GM19023 (cell line): ENCODE data around the gene UGT1A4.

Experiments
- ATAC-seq: cut with Tn5 transposase; IDR thresholded peaks from one replicate; pipeline ENCODE4 v1.9.1; 2021; ENCODE audit warnings: mild to moderate bottlenecking, moderate library complexity; ENCODE audit not compliant: unreplicated experiment

The UGT1A4 gene

GRCh38 chr2:233718552-233718951 lies at the start of gene UGT1A4:
Gene UGT1A4 (plus strand): TSS chr2:233718736. CDS start chr2:233718821, 85 bp downstream.
- ATAC-seq, result no peak

- no peak for ATAC-seq
These were observed 47.0 kb upstream of the UGT1A4 start, which contains the start of gene UGT1A9 for GRCh38 chr2:233671290-233672161. Gene UGT1A9 (plus strand): TSS chr2:233671898. CDS start chr2:233671935, 37 bp downstream.

GRCh38 chr2:233672886-233673285 lies 45.6 kb upstream of the UGT1A4 start:
- no peak for ATAC-seq

- no peak for ATAC-seq
These were observed 44.6 kb upstream of the UGT1A4 start for GRCh38 chr2:233673896-233674295.

- no peak for ATAC-seq
These were observed 44.2 kb upstream of the UGT1A4 start for GRCh38 chr2:233674314-233674713.

GRCh38 chr2:233674995-233675394 lies 43.5 kb upstream of the UGT1A4 start:
- ATAC-seq, result no peak

DNA sequence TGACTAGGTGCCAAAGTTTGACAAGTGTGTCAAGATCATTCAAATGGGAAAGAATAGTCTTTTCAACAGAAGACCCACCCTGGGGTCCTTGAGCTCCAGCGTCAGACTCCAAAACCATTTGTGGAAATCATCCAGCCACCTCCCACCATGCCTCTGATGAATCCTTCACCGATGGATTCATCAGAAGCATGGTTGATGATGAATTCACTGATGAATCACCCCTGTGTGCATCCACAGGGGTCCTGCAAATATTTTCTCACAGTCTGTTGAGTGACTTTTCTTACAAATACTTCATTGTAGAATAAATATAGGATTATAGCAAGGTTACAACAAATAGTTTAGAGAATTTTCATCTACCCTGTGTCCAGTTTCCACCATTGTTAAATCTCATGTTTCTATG lies 42.5 kb upstream of the UGT1A4 start:
- ATAC-seq, result no peak

GRCh38 chr2:233679196-233679595 lies 39.3 kb upstream of the UGT1A4 start:
- ATAC-seq, result no peak

- ATAC-seq, result no peak
These were observed 38.0 kb upstream of the UGT1A4 start for GRCh38 chr2:233680361-233681045.

- ATAC-seq, result no peak
These were observed 36.9 kb upstream of the UGT1A4 start, which contains the start of gene UGT1A7 for GRCh38 chr2:233681521-233682099. Gene UGT1A7 (plus strand): TSS chr2:233681901. CDS start chr2:233681938, 37 bp downstream.

DNA sequence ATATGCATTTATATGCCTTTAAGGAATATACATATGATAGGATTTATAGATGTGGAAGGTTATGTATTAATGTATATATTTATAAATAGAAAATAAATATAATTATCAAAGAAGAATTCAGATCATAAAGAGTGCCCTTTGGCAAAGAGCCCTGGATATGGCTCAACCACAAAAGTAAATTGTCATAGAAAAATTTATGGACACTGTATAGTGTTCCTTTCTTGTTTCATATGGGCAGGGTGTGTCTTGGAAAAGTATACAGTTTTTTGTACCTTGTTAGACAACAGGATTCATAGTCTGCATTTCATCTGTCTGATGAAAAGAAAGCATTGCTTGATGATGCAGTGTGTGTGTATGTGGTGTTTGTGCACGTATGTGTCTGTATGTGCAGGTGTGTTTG lies 33.9 kb upstream of the UGT1A4 start:
- ATAC-seq, result no peak

DNA sequence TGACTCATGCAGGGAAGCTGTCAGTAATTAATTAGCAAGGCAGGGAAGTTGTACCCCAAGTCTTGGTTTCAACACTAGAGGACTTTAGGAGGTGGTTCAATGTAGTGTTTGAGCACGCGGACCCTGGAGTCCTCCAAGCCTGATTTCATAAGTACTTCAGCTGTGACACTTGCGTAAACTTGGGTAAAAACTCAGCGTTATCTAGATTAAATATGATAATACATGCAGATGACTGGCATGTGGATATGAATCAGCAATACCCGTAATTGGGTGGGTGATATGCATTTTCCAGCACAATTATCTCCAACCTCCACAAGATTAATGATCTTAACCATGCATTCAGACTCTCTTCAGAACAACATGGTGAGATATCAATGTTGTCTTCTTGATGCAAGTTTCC lies 31.6 kb upstream of the UGT1A4 start:
- no peak for ATAC-seq

- ATAC-seq, result no peak
These were observed 30.2 kb upstream of the UGT1A4 start for GRCh38 chr2:233688341-233688740.

DNA sequence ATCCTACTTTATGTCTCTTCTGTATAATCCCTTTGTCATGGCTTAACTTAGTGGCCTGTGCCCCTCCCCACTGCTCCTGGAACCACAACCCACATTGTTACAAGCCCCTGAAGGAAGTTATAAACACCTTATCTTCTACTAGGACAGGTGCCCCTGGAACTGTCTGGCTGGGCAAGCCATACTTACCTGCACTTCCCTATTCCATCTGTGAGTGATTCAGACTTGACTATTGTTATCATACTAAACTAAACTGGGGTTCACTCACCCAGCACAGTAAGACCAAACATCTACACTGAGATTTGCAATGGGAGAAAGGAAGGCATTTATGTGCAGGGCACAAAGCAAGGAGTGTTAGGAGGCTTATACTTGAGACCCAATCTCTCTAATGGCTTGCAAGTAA lies 29.5 kb upstream of the UGT1A4 start:
- ATAC-seq, result no peak

DNA sequence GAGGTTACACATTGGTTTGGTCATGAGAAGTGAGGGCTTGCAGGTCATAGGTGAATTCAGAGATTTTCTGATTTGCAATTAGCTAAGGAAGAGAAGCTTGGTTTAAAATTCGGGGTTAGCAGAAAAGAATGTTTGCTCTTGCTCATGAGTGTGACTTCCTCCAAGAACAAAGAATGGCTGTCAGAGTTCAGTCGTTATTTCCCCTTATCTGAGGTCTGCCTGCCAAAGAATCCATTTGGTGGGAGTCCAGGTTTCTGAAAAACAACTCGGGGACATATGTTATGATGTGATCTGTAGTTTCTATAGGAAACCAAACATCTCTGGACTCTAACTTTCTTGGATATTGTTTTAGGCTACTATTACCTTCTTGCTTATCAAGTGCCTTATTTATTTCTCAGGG lies 29.0 kb upstream of the UGT1A4 start:
- ATAC-seq, result no peak

DNA sequence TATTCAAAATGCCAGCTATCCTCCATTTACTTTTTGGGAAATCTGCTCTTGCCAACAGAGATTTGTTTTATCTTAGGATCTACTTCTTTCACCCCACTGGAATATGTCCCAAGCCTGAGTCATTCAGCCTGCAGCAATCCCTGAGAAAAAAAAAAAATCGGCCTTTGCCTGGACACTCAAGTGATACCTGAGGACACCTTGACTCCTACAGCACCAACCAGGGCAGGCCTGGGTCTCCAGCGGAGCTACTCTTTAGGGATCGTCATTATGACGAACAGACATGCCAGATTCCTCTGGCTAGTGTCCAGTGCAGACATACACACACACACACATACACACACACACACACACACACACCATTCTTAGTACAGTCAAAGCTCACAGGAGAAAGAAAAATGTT lies 28.1 kb upstream of the UGT1A4 start:
- no peak for ATAC-seq

GRCh38 chr2:233691443-233692433 lies 26.8 kb upstream of the UGT1A4 start:
- ATAC-seq, result no peak

- ATAC-seq, result no peak
These were observed 25.9 kb upstream of the UGT1A4 start, which contains the start of gene UGT1A6 for GRCh38 chr2:233692648-233693047. Gene UGT1A6 (plus strand): TSS chr2:233692890. CDS start chr2:233693005, 115 bp downstream.

DNA sequence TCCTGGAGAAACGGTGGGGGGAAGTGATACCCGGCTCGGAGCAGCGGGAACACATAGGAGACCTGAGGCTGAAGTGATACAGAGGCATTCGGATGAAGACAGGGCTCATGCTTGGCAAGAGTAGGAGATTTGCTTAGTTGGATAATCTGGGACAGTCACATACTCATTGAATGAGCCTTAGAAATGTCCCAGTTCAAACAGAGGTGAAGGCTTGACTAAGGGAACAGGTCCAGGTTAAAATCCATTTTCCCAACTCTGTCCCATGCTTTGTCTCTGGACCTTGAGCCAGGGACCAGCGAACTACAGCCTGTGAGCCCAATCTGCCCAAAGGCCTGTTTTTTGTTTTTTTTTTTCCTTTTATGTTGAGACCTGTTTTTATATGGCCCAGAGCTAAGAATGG lies 24.6 kb upstream of the UGT1A4 start:
- ATAC-seq, result no peak

DNA sequence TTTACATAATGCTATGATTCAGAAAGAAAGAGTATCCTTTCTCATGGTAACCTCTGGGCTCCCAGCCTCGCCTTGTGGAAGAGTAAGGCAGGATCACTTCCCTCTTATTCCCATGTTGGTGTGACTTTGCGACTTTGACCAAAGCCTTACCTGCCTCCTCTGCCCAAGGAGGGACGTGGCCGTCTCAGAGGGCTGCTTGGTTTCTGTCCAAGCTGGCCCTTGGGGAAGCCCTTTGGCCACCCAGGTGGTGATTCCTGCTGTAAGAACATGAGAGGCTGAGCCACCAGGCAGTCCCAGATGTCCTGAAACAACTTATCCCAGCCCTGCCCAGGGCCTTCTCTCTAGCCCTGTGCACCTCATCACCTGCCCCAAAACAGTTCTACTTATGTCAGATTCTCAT lies 19.8 kb upstream of the UGT1A4 start:
- ATAC-seq, result no peak
